ENCODE measurements around the gene MUC5B.
"Not testable (repeated sequence)": the region's sequence is repeated elsewhere in the genome, so short reads cannot be mapped to it uniquely, and the experiment has no call there.

MUC5B gene

GRCh38 chr11:1266976-1267375 is 44.1 kb downstream of the MUC5B start:
- H2AFZ ChIP-seq (ENCODE audit: low read length); H3K79me2 ChIP-seq (ENCODE audit: insufficient read depth, low read length); H3F3A ChIP-seq (ENCODE audit: insufficient read depth, low read length); H3K27ac ChIP-seq (ENCODE audit: low read depth, low read length, poor library complexity, severe bottlenecking); H4K20me1 ChIP-seq (ENCODE audit: insufficient read depth, low read length); H3K9me2 ChIP-seq (ENCODE audit: low read depth, low read length); H3K9me3 ChIP-seq (ENCODE audit: low read length); H3K9ac ChIP-seq (ENCODE audit: low read length); H3K4me2 ChIP-seq (ENCODE audit: low read length); H3K27me3 ChIP-seq (ENCODE audit: insufficient read depth, low read length); H3K4me3 ChIP-seq (ENCODE audit: low read depth, low read length, poor library complexity, severe bottlenecking); H3K36me3 ChIP-seq (ENCODE audit: insufficient read depth, low read length): not testable (repeated sequence)
- H3K4me1 ChIP-seq (ENCODE audit: insufficient read depth, low read length, severe bottlenecking): peaks cover 12% of the 10 kb centered on the region

- TF ChIP-seq EZH2 (IDR thresholded peaks at IDR 0.05; ENCODE audit: borderline replicate concordance, low read length) (no peak), CTCF (IDR thresholded peaks at IDR 0.05; ENCODE audit: low read length) (no peak)
Measured at GRCh38 chr11:1267441-1268100, 44.7 kb downstream of the MUC5B start.

GRCh38 chr11:1269957-1270356 is 47.1 kb downstream of the MUC5B start:
- Histone ChIP-seq H3K4me1 (ENCODE audit: insufficient read depth, low read length, severe bottlenecking) (no peaks in the 10 kb centered on the region), H3K9ac (ENCODE audit: low read length) (no peak overlapping the region), H2AFZ (ENCODE audit: low read length) (no peak overlapping the region), H3K79me2 (ENCODE audit: insufficient read depth, low read length) (no peaks in the 10 kb centered on the region), H4K20me1 (ENCODE audit: insufficient read depth, low read length) (no peaks in the 10 kb centered on the region), H3K9me3 (ENCODE audit: low read length) (no peaks in the 10 kb centered on the region; the same call in 1 of the 2 replicates), H3K36me3 (ENCODE audit: insufficient read depth, low read length) (no peaks in the 10 kb centered on the region; the same call in 1 of the 2 replicates), H3K27me3 (ENCODE audit: insufficient read depth, low read length) (no peaks in the 10 kb centered on the region), H3K4me2 (ENCODE audit: low read length) (no peak overlapping the region), H3K4me3 (ENCODE audit: low read depth, low read length, poor library complexity, severe bottlenecking) (no peak overlapping the region), H3K27ac (ENCODE audit: low read depth, low read length, poor library complexity, severe bottlenecking) (no peak overlapping the region), H3K9me2 (ENCODE audit: low read depth, low read length) (no peaks in the 10 kb centered on the region), H3F3A (ENCODE audit: insufficient read depth, low read length) (no peaks in the 10 kb centered on the region)
- no peak for TF ChIP-seq CTCF (IDR thresholded peaks at IDR 0.05; ENCODE audit: low read length)
- no peak for TF ChIP-seq EZH2 (IDR thresholded peaks at IDR 0.05; ENCODE audit: borderline replicate concordance, low read length)

More at GRCh38 chr11:1267441-1268100, 44.7 kb downstream of the MUC5B start:
- H3F3A ChIP-seq (ENCODE audit: insufficient read depth, low read length): no peaks in the 10 kb centered on the region
- H3K27ac ChIP-seq (ENCODE audit: low read depth, low read length, poor library complexity, severe bottlenecking): no peak overlapping the region
- H3K4me2 ChIP-seq (ENCODE audit: low read length): no peak overlapping the region
- no peak overlapping the region for H2AFZ ChIP-seq (ENCODE audit: low read length)
- H3K9me3 ChIP-seq (ENCODE audit: low read length): no peaks in the 10 kb centered on the region; the same call in 1 of the 2 replicates
- no peak overlapping the region for H3K9ac ChIP-seq (ENCODE audit: low read length)
- H3K4me1 ChIP-seq (ENCODE audit: insufficient read depth, low read length, severe bottlenecking): peaks cover 7% of the 10 kb centered on the region
- no peaks in the 10 kb centered on the region for H3K27me3 ChIP-seq (ENCODE audit: insufficient read depth, low read length)
- H3K9me2 ChIP-seq (ENCODE audit: low read depth, low read length): no peaks in the 10 kb centered on the region
- H3K79me2 ChIP-seq (ENCODE audit: insufficient read depth, low read length): no peaks in the 10 kb centered on the region
- no peak overlapping the region for H3K4me3 ChIP-seq (ENCODE audit: low read depth, low read length, poor library complexity, severe bottlenecking)
- H3K36me3 ChIP-seq (ENCODE audit: insufficient read depth, low read length): no peaks in the 10 kb centered on the region; the same call in 1 of the 2 replicates
- H4K20me1 ChIP-seq (ENCODE audit: insufficient read depth, low read length): no peaks in the 10 kb centered on the region

- Histone ChIP-seq H3K4me1 (ENCODE audit: insufficient read depth, low read length, severe bottlenecking) (no peaks in the 10 kb centered on the region), H4K20me1 (ENCODE audit: insufficient read depth, low read length) (no peaks in the 10 kb centered on the region), H3K9ac (ENCODE audit: low read length) (no peak overlapping the region), H3K4me3 (ENCODE audit: low read depth, low read length, poor library complexity, severe bottlenecking) (no peak overlapping the region), H3K9me2 (ENCODE audit: low read depth, low read length) (no peaks in the 10 kb centered on the region), H3K27ac (ENCODE audit: low read depth, low read length, poor library complexity, severe bottlenecking) (no peak overlapping the region), H3K27me3 (ENCODE audit: insufficient read depth, low read length) (no peaks in the 10 kb centered on the region), H3F3A (ENCODE audit: insufficient read depth, low read length) (no peaks in the 10 kb centered on the region), H3K4me2 (ENCODE audit: low read length) (no peak overlapping the region), H3K79me2 (ENCODE audit: insufficient read depth, low read length) (no peaks in the 10 kb centered on the region), H2AFZ (ENCODE audit: low read length) (no peak overlapping the region), H3K9me3 (ENCODE audit: low read length) (no peaks in the 10 kb centered on the region; the same call in 1 of the 2 replicates), H3K36me3 (ENCODE audit: insufficient read depth, low read length) (peaks cover 5% of the 10 kb centered on the region; the same call in 1 of the 2 replicates)
- TF ChIP-seq EZH2 (IDR thresholded peaks at IDR 0.05; ENCODE audit: borderline replicate concordance, low read length) (no peak), CTCF (IDR thresholded peaks at IDR 0.05; ENCODE audit: low read length) (no peak)
Measured at GRCh38 chr11:1270476-1270875, 47.6 kb downstream of the MUC5B start.

All from OCI-LY1 (cell line).